SK-N-SH (cell line): ENCODE measurements around the gene FRYL. TPM values are rescaled to one million over a fixed set of nuclear protein-coding genes. Genes with fewer than 3 reads are reported as not detected.

Source experiments
- CTCF ChIA-PET: fragments of 300-600, 350-600 bp; formaldehyde crosslinking; extraction: SDS; loops from one replicate; lab custom pipeline; 2021; lab: Yijun Ruan, JAX
- POLR2A ChIA-PET: fragments of 350-600 bp; sonication (Branson Sonifier 250); formaldehyde crosslinking; extraction: SDS; loops from one replicate; lab custom pipeline; 2020; ENCODE audit warnings: antibody characterized with exemption, inconsistent platforms; lab: Yijun Ruan, JAX
- DNase-seq: peaks from one replicate; pipeline ENCODE4 v3.0.0; 2012
- H2AFZ ChIP-seq: fragments of 200-600 bp; sonication (generic); 2 replicates; pipeline ENCODE4 v1.8.1; 2016; ENCODE audit warnings: antibody characterized with exemption, mild to moderate bottlenecking, low read depth
- H3F3A ChIP-seq: fragments of 200-600 bp; sonication (generic); replicated peaks from 2 replicates; pipeline ENCODE3; 2016; ENCODE audit warnings: antibody characterized with exemption, mild to moderate bottlenecking; ENCODE audit not compliant: insufficient read depth
- H3K27ac ChIP-seq, 2 experiments: fragments of 200-500 bp in 1 of 2; fragments of 200-600 bp in 1 of 2; sonication (Bioruptor generic) in 1 of 2; sonication (generic), shearing (Covaris generic) in 1 of 2; 2 replicates each; pipeline versions ENCODE4 v1.5.1 to v1.6.1; 2014 to 2016; ENCODE audit warnings: low read depth in 2 of 2, inconsistent platforms in 1 of 2, low read length in 1 of 2, mild to moderate bottlenecking in 1 of 2, mixed read lengths in 1 of 2
- H3K27me3 ChIP-seq: fragments of 200-600 bp; sonication (generic), shearing (Covaris generic); 2 replicates; pipeline ENCODE4 v1.6.1; 2016; ENCODE audit warnings: mixed run types; ENCODE audit not compliant: insufficient read depth
- H3K36me3 ChIP-seq, 2 experiments: fragments of 200-500 bp in 1 of 2; fragments of 200-600 bp in 1 of 2; sonication (Bioruptor generic) in 1 of 2; sonication (generic) in 1 of 2; replicated peaks in 1 of 2; 2 replicates each; pipeline versions ENCODE3 to v1.5.1; 2014 to 2016; ENCODE audit warnings: low read length in 1 of 2, mild to moderate bottlenecking in 1 of 2; ENCODE audit not compliant: insufficient read depth in 2 of 2, control insufficient read depth in 1 of 2
- H3K4me1 ChIP-seq, 2 experiments: fragments of 200-500 bp in 1 of 2; fragments of 200-600 bp in 1 of 2; sonication (Bioruptor generic) in 1 of 2; sonication (generic), shearing (Covaris generic) in 1 of 2; 2 replicates each; pipeline versions ENCODE4 v1.5.1 to v1.6.1; 2014 to 2016; ENCODE audit warnings: low read depth in 1 of 2, low read length in 1 of 2, mixed run types in 1 of 2; ENCODE audit not compliant: insufficient read depth in 2 of 2, control insufficient read depth in 1 of 2
- H3K4me2 ChIP-seq: fragments of 200-600 bp; sonication (generic), shearing (Covaris generic); 2 replicates; pipeline ENCODE4 v1.6.1; 2017; ENCODE audit warnings: mixed run types
- H3K4me3 ChIP-seq, 2 experiments: fragments of 200-500 bp in 1 of 2; fragments of 200-600 bp in 1 of 2; sonication (Bioruptor generic) in 1 of 2; sonication (generic), shearing (Covaris generic) in 1 of 2; 2 replicates each; pipeline versions ENCODE4 v1.5.1 to v1.8.1; 2014 to 2016; ENCODE audit warnings: low read depth in 2 of 2, inconsistent platforms in 1 of 2, low read length in 1 of 2, mild to moderate bottlenecking in 1 of 2, mixed read lengths in 1 of 2, moderate library complexity in 1 of 2
- H3K79me2 ChIP-seq: fragments of 200-600 bp; sonication (generic); 2 replicates; pipeline ENCODE4 v1.8.1; 2017; ENCODE audit warnings: mild to moderate bottlenecking; ENCODE audit not compliant: insufficient read depth
- H3K9ac ChIP-seq: fragments of 200-600 bp; sonication (generic); 2 replicates; pipeline ENCODE4 v1.6.1; 2017; ENCODE audit warnings: mixed run types
- H3K9me2 ChIP-seq: fragments of 200-600 bp; sonication (generic); 2 replicates; pipeline ENCODE4 v1.6.1; 2017; ENCODE audit warnings: mixed run types
- H3K9me3 ChIP-seq: fragments of 200-600 bp; sonication (generic); 2 replicates; pipeline ENCODE4 v1.6.1; 2017; ENCODE audit warnings: mixed run types, mild to moderate bottlenecking, moderate library complexity
- H4K20me1 ChIP-seq: fragments of 200-600 bp; sonication (generic); 2 replicates; pipeline ENCODE4 v1.6.1; 2017; ENCODE audit warnings: mild to moderate bottlenecking, mixed run types; ENCODE audit not compliant: insufficient read depth
- ELF1 ChIP-seq: IDR thresholded peaks from 2 replicates; pipeline ENCODE4 v1.4.0; 2012
- GATA2 ChIP-seq: sonication (generic); formaldehyde crosslinking; IDR thresholded peaks from 2 replicates; pipeline ENCODE4 v1.5.0; 2020; ENCODE audit warnings: mild to moderate bottlenecking, missing genetic modification reagents
- IRF3 ChIP-seq: fragments of 150-350 bp; IDR thresholded peaks from 2 replicates; pipeline ENCODE4 v1.6.1; 2016; ENCODE audit warnings: mild to moderate bottlenecking, low read depth, low read length
- NFIC ChIP-seq: IDR thresholded peaks from 2 replicates; pipeline ENCODE4 v1.4.0; 2012; ENCODE audit warnings: borderline replicate concordance
- NRF1 ChIP-seq: IDR thresholded peaks from 2 replicates; pipeline ENCODE4 v1.6.1; 2012; ENCODE audit warnings: low read depth, mild to moderate bottlenecking, low read length
- PBX3 ChIP-seq: IDR thresholded peaks from 2 replicates; pipeline ENCODE4; 2012
- SIN3A ChIP-seq: IDR thresholded peaks from 2 replicates; pipeline ENCODE4 v1.6.1; 2012; ENCODE audit warnings: low read depth, mild to moderate bottlenecking, low read length, moderate library complexity, borderline replicate concordance
- TAF1 ChIP-seq: IDR thresholded peaks from 2 replicates; pipeline ENCODE4 v1.6.1; 2012; ENCODE audit warnings: low read depth, mild to moderate bottlenecking, low read length, moderate library complexity, borderline replicate concordance
- TCF12 ChIP-seq: IDR thresholded peaks from 2 replicates; pipeline ENCODE4 v1.4.0; 2012
- TEAD4 ChIP-seq: IDR thresholded peaks from 2 replicates; pipeline ENCODE4 v1.4.0; 2012; ENCODE audit warnings: mild to moderate bottlenecking, borderline replicate concordance; ENCODE audit not compliant: insufficient read depth
- USF2 ChIP-seq: fragments of 150-350 bp; IDR thresholded peaks from 2 replicates; pipeline ENCODE4 v1.6.1; 2017; ENCODE audit warnings: antibody characterized with exemption, low read length, low read depth, borderline replicate concordance
- YY1 ChIP-seq: IDR thresholded peaks from 2 replicates; pipeline ENCODE4 v1.4.0; 2012; ENCODE audit warnings: low read depth, mild to moderate bottlenecking
- ZBTB33 ChIP-seq: IDR thresholded peaks from 2 replicates; pipeline ENCODE4 v1.4.0; 2012; ENCODE audit warnings: low read depth, borderline replicate concordance
- WGBS: methylation state at CpG from one replicate; pipeline ENCODE4 v1.1.6; 2017; ENCODE audit warnings: low lambda C conversion rate; 5-methylcytosine and 5-hydroxymethylcytosine counted together
- polyA plus RNA-seq, 3 experiments: library from polyadenylated mRNA; depleted of rRNA; stranded (reverse); fragments of >200 nt; gene quantifications; 2 replicates each; pipeline ENCODE4 v1.2.3, GENCODE V29; 2012

Gene FRYL
- polyA plus RNA-seq, 1 of the 3 experiments (the other 2 are of a cell fraction): 8.2 TPM

GRCh38 chr4:48669086-48669485, 111.0 kb downstream of the FRYL start (continued):
- TF ChIP-seq PBX3 (no peak), USF2 (no peak), ELF1 (no peak), YY1 (no peak)

- H3K9me3 ChIP-seq: no peaks in the 10 kb centered on the region
- no peaks in the 10 kb centered on the region for H3K36me3 ChIP-seq
- peaks cover 56% of the 10 kb centered on the region for H3K79me2 ChIP-seq
- WGBS: 95% methylated on average over 4 of the region's 4 CpGs
- H3F3A ChIP-seq: peaks cover 5% of the 10 kb centered on the region
- H3K4me1 ChIP-seq: peaks cover 0 to 8% of the 10 kb centered on the region in 2 experiments; a peak in 1 of 4 replicates
- no peak overlapping the region for H3K27ac ChIP-seq
- TF ChIP-seq NFIC: no peak
- no peak for TF ChIP-seq SIN3A
- no peak for TF ChIP-seq NRF1
- no peak for TF ChIP-seq TEAD4
- TF ChIP-seq IRF3: no peak
- TF ChIP-seq TCF12: no peak
- no peak for TF ChIP-seq GATA2 (CRISPR knock-in tag)
- no peak for TF ChIP-seq ZBTB33
- TF ChIP-seq TAF1: no peak
- no peak overlapping the region for H2AFZ ChIP-seq
- 0 out of 2 replicates have a peak, but pooled peaks cover 8% of the 10 kb centered on the region for H4K20me1 ChIP-seq
- H3K9ac ChIP-seq: no peak overlapping the region
- DNase-seq: no peak
- CTCF ChIA-PET: interaction anchor here (1.2 to 1.4 kb wide), 3 partner anchors 90 to 122 kb away, joined by 3 to 4 read pairs (median 3); no protein-coding TSS in a partner anchor
- POLR2A ChIA-PET: no interaction called here
- H3K9me2 ChIP-seq: no peaks in the 10 kb centered on the region
- no peak overlapping the region for H3K4me2 ChIP-seq
- H3K27me3 ChIP-seq: no peaks in the 10 kb centered on the region
- no peak overlapping the region for H3K4me3 ChIP-seq
Measured at GRCh38 chr4:48668254-48669017, 111.6 kb downstream of the FRYL start.
